Measurements from ENCODE around the gene ACD. TPM values are rescaled to one million over a fixed set of nuclear protein-coding genes. Genes with fewer than 3 reads are reported as not detected.

The ACD gene
- total and polyA plus RNA-seq, 9 of the 15 experiments (the other 6 are each of a cell fraction or from before 2014, with no cell fraction given): 4.2 to 47.4 (median 19.2) TPM

- Histone ChIP-seq H3K4me3 (no peak overlapping the region), H3K9me1 (ENCODE audit: control insufficient read depth, insufficient read depth, low read length) (peaks cover 2% of the 10 kb centered on the region), H3K4me1 (replicated peaks in 1 of 2; ENCODE audit: control insufficient read depth in 2 of 2, insufficient read depth in 2 of 2, low read length in 2 of 2) (peaks cover 0 to 5% of the 10 kb centered on the region in 2 experiments; a peak in 3 of 5 replicates), H2AFZ (ENCODE audit: low read depth, low read length) (no peak overlapping the region), H3K9me3 (replicated peaks; ENCODE audit: control insufficient read depth, insufficient read depth, low read depth, low read length) (no peaks in the 10 kb centered on the region), H3K27me3 (ENCODE audit: control insufficient read depth in 2 of 2, insufficient read depth in 2 of 2, low read length in 2 of 2) (no peaks in the 10 kb centered on the region), H3K4me2 (ENCODE audit: insufficient read depth, low read length) (no peak overlapping the region), H3K36me3 (ENCODE audit: control insufficient read depth, insufficient read depth, low read length) (peaks cover 14% of the 10 kb centered on the region; the same call in 2 of the 3 replicates), H4K20me1 (replicated peaks; ENCODE audit: control insufficient read depth, insufficient read depth, low read length) (peaks cover 3% of the 10 kb centered on the region; the same call in 1 of the 2 replicates), H3K27ac (ENCODE audit: extremely low read depth, low read depth, low read length) (no peak overlapping the region), H3K9ac (ENCODE audit: insufficient read depth in 1 of 2, low read depth in 2 of 2, low read length in 2 of 2) (no peak overlapping the region), H3K79me2 (ENCODE audit: control insufficient read depth, insufficient read depth, low read length) (no peaks in the 10 kb centered on the region)
- no peak for ATAC-seq
- no peak for FAIRE-seq
- ChIA-PET POLR2A (interaction anchor here (0.6 kb wide), 2 partner anchors 10 to 981 kb away, joined by 4 read pairs; no protein-coding TSS in a partner anchor), CTCF (ENCODE audit: low intra/inter-chr PET ratio) (no interaction called here)
- WGBS (ENCODE audit: insufficient coverage, low coverage, missing lambda C conversion rate): 70% methylated on average over 7 of the region's 12 CpGs
- no TSS peak for BruUV-seq (replicated peaks)
- intact Hi-C loops (cut with micrococcal nuclease): no loop called here
- in situ Hi-C loops (cut with MboI): loop anchor here (10.0 kb wide), 1 partner anchor 366 kb away; no protein-coding TSS in a partner anchor
- no peak for DNase-seq (ENCODE audit: extremely low read depth in 1 of 4, low spot score in 3 of 4)
- TF ChIP-seq ZNF408 (CRISPR knock-in tag; IDR thresholded peaks at IDR 0.05; ENCODE audit: low read depth): no peak
- TF ChIP-seq ESRRB (CRISPR knock-in tag; IDR thresholded peaks at IDR 0.05; ENCODE audit: borderline replicate concordance): no peak
- no peak for TF ChIP-seq TFAP4 (CRISPR knock-in tag; IDR thresholded peaks at IDR 0.05; ENCODE audit: borderline replicate concordance)
- TF ChIP-seq SOX6 (IDR thresholded peaks at IDR 0.05): no peak
- no peak for TF ChIP-seq ZNF551 (CRISPR knock-in tag; IDR thresholded peaks at IDR 0.05)
- TF ChIP-seq ZSCAN32 (CRISPR knock-in tag; IDR thresholded peaks at IDR 0.05): no peak
- no peak for TF ChIP-seq ARID3A (IDR thresholded peaks at IDR 0.05; ENCODE audit: borderline replicate concordance, low read depth, low read length)
- no peak for TF ChIP-seq SRF (CRISPR knock-in tag; IDR thresholded peaks at IDR 0.05)
- TF ChIP-seq RHOXF2B (CRISPR knock-in tag; conservative IDR thresholded peaks at IDR 0.05): no peak
- no peak for TF ChIP-seq ZHX1 (conservative IDR thresholded peaks at IDR 0.05; ENCODE audit: low read length)
- no peak for TF ChIP-seq TAF7 (tag; IDR thresholded peaks at IDR 0.05)
Observed at GRCh38 chr16:67678354-67679023, 18.4 kb upstream of the ACD start.

All from K562 (cell line).